CD4-positive, alpha-beta T cell (primary cell): Measurements from ENCODE around the gene ITGA2. TPM values are rescaled to one million over a fixed set of nuclear protein-coding genes. Genes with fewer than 3 reads are reported as not detected.

Source experiments
- ATAC-seq: fragments of 200-7000 bp; cut with Tn5 transposase; one replicate; pipeline ENCODE4 v1.10.0; 2022; ENCODE audit warnings: mild to moderate bottlenecking; ENCODE audit not compliant: poor library complexity
- CTCF ChIA-PET: fragments of 350-600 bp; sonication (Branson Sonifier 250); formaldehyde crosslinking; loops from one replicate; lab custom pipeline; 2021; ENCODE audit warnings: antibody characterized with exemption, inconsistent platforms; lab: Charles Lee
- POLR2A ChIA-PET: fragments of 350-600 bp; sonication (Branson Sonifier 250); formaldehyde crosslinking; loops from one replicate; lab custom pipeline; 2021; ENCODE audit warnings: antibody characterized with exemption, inconsistent platforms; lab: Charles Lee
- DNase-seq, 14 experiments: peaks; one replicate each; pipeline ENCODE4 v3.0.0-alpha.2; 2013 to 2020; ENCODE audit warnings: mixed read lengths in 2 of 14
- H3K27ac ChIP-seq, 2 donors: one replicate each; pipeline versions ENCODE4 v1.5.1 to v1.7.0; 2013; ENCODE audit warnings: low read length in 2 of 2, low read depth in 1 of 2, mild to moderate bottlenecking in 1 of 2
- H3K27me3 ChIP-seq, 2 experiments: 1 replicate in 1 of 2; 2 replicates in 1 of 2; pipeline versions ENCODE4 v1.6.1 to v1.7.0; 2013; ENCODE audit warnings: low read length in 2 of 2, control low read depth in 1 of 2, mild to moderate bottlenecking in 1 of 2, moderate library complexity in 1 of 2; ENCODE audit not compliant: insufficient read depth in 2 of 2, control insufficient read depth in 1 of 2
- H3K36me3 ChIP-seq: one replicate; pipeline ENCODE4 v1.6.1; 2013; ENCODE audit warnings: low read length, control low read depth; ENCODE audit not compliant: insufficient read depth
- H3K4me1 ChIP-seq: one replicate; pipeline ENCODE4 v1.6.1; 2013; ENCODE audit warnings: low read length, control low read depth; ENCODE audit not compliant: insufficient read depth
- H3K4me3 ChIP-seq: one replicate; pipeline ENCODE4 v1.5.1; 2013; ENCODE audit warnings: mild to moderate bottlenecking, low read length, moderate library complexity
- H3K9me3 ChIP-seq, 2 experiments: 1 replicate in 1 of 2; 2 replicates in 1 of 2; pipeline versions ENCODE4 v1.6.1 to v1.7.0; 2013; ENCODE audit warnings: low read length in 2 of 2, mild to moderate bottlenecking in 2 of 2, control low read depth in 1 of 2, moderate library complexity in 1 of 2; ENCODE audit not compliant: control insufficient read depth in 1 of 2, insufficient read depth in 1 of 2
- H3K27ac Mint-ChIP-seq: one replicate; pipeline ENCODE4 v1.8.0; 2020; ENCODE audit warnings: mixed read lengths
- H3K27me3 Mint-ChIP-seq: one replicate; pipeline ENCODE4 v1.8.0; 2021; ENCODE audit warnings: mixed read lengths
- H3K36me3 Mint-ChIP-seq: one replicate; pipeline ENCODE4 v1.8.0; 2021; ENCODE audit warnings: low read depth, mixed read lengths
- H3K4me1 Mint-ChIP-seq: one replicate; pipeline ENCODE4 v1.8.0; 2021; ENCODE audit warnings: low read depth, mixed read lengths
- H3K4me3 Mint-ChIP-seq: one replicate; pipeline ENCODE4 v1.8.0; 2020; ENCODE audit warnings: mild to moderate bottlenecking, mixed read lengths
- H3K9me3 Mint-ChIP-seq: one replicate; pipeline ENCODE4 v1.8.0; 2020; ENCODE audit warnings: mixed read lengths
- CTCF ChIP-seq: fragments of 200-600 bp; IDR thresholded peaks from one replicate; pipeline ENCODE4 v1.8.0; 2022; ENCODE audit warnings: antibody characterized with exemption, mild to moderate bottlenecking
- intact Hi-C, 2 experiments: fragments of 100-400 bp; cut with DNase I in 1 of 2; cut with micrococcal nuclease in 1 of 2; formaldehyde crosslinking; loops; one replicate each; pipeline versions ENCODE4 v1.15.1 to v1.9.0; 2023 to 2025; cut with DNase I, micrococcal nuclease
- total RNA-seq, 174 experiments: library from RNA in 2 of 174; stranded (reverse) in 2 of 174; gene quantifications; one replicate each; pipeline ENCODE4 v1.2.3 and lab custom pipeline; 2021 to 2026

The ITGA2 gene
- total RNA-seq, 2 experiments from 2014 or later: 0.03 to 0.11 TPM

DNA sequence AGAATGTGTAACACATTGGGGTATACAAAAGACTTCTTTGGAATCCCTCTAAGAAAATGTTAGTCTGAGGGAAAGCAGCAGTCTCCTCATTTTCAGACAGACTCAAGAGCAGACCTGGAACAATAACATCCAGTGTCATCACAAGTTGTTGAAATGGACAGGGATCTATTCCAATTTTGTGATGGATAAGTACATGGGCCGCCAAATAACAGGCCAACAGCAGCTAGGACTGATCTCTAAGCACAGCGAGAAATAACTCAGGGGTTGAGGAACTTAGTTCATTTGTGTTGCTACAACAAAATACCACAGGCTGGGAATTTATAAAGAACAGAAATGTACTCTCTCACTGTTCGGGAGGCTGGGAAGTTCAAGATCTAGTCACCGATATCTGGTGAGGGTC, 7.6 kb upstream of the ITGA2 start:
- DNase-seq (no peak), ATAC-seq (no peak)
- Mint-ChIP-seq H3K4me3 (no peak overlapping the region), H3K27me3 (peaks cover 58% of the 10 kb centered on the region), H3K36me3 (no peaks in the 10 kb centered on the region), H3K9me3 (no peaks in the 10 kb centered on the region), H3K27ac (no peak overlapping the region), H3K4me1 (no peaks in the 10 kb centered on the region)
- no peaks in the 10 kb centered on the region for H3K36me3 ChIP-seq
- ChIA-PET POLR2A (no interaction called here), CTCF (no interaction called here)
- H3K27me3 ChIP-seq: peaks cover 8 to 9% of the 10 kb centered on the region in 2 experiments
- no peak overlapping the region for H3K4me3 ChIP-seq
- no peaks in the 10 kb centered on the region for H3K4me1 ChIP-seq
- peaks cover 0 to 8% of the 10 kb centered on the region in 2 experiments for H3K9me3 ChIP-seq
- no peak overlapping the region for H3K27ac ChIP-seq
- intact Hi-C loops: no loop called here
- no peak for TF ChIP-seq CTCF

DNA sequence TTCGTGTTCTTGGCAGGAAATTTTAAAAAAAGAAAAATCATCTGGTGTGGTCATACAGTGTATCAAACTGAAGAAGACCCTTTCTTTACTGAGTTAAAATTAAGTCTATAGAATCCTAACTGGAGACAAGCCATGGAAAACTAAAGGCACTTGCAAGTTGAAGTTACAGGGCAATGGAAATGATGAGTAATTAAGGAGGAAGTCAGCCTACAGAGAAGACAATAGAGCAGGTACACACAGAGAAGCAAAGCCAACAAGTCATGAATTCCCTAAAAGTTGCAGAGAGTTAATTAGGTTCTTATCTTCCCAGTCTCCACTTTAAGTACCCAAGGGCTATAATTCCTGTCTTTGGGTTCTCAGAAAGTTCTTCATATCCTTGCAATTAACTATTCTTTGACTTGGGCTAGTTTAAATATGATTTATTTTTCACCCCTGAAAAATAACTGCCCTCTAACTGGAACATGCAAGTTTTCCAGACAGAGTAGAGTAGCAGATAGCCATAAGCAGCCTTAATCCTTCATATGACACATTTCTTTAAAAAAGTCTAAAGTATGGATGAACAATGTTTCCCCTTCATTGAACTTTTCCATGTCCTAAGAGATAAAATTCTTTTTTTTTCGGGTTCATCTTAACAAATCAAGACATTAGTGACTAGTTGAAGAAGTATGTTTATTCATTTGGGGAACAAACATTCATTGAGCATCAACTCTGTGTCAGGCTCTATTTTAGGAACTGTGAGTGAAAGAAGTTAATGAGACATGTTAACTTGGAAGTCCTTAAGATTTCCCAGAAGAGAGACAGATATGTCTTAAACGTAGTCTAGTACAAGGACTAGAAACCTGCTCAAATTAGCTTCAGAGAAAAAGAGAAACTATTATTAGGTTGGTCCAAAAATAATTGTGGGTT, 5.2 kb upstream of the ITGA2 start:
- Histone ChIP-seq H3K4me3 (no peak overlapping the region), H3K4me1 (peaks cover 7% of the 10 kb centered on the region), H3K27ac (no peak overlapping the region), H3K36me3 (no peaks in the 10 kb centered on the region), H3K9me3 (no peaks in the 10 kb centered on the region), H3K27me3 (peaks cover 5 to 8% of the 10 kb centered on the region in 2 experiments)
- Mint-ChIP-seq H3K36me3 (no peaks in the 10 kb centered on the region), H3K27ac (no peak overlapping the region), H3K27me3 (peaks cover 72% of the 10 kb centered on the region), H3K4me1 (peaks cover 5% of the 10 kb centered on the region), H3K4me3 (no peak overlapping the region), H3K9me3 (no peaks in the 10 kb centered on the region)
- ATAC-seq: no peak
- DNase-seq: no peak
- ChIA-PET CTCF (interaction anchor here (0.7 to 1.6 kb wide), 2 partner anchors 14 to 52 kb away, joined by 3 to 5 read pairs; no protein-coding TSS in a partner anchor), POLR2A (no interaction called here)
- TF ChIP-seq CTCF: no peak
- intact Hi-C loops: no loop called here

DNA sequence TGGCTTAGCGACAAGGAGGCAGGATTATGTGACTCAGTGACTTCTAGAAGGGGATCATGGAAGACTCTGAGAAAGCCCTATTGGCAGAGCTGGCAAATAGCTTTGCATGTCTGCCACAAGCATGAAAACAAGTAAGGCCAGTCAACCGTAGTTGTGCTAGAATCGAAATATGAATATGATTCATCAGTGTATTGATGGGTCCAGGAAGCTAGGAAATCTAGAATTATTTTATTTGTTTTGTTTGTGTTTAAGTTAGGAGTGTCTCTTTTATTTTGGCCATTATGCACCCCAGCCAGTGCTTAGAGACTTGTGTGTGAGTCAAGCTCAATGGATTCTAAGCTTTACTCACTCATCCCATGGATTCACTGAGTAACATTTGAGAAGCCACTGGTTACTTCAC, 3.8 kb upstream of the ITGA2 start:
- H3K9me3 ChIP-seq: no peaks in the 10 kb centered on the region
- no peak overlapping the region for H3K27ac ChIP-seq
- Mint-ChIP-seq H3K4me1 (peaks cover 10% of the 10 kb centered on the region), H3K9me3 (no peaks in the 10 kb centered on the region), H3K27me3 (peaks cover 69% of the 10 kb centered on the region), H3K4me3 (no peak overlapping the region), H3K36me3 (no peaks in the 10 kb centered on the region), H3K27ac (no peak overlapping the region)
- CTCF ChIA-PET: interaction anchor here (0.7 to 1.6 kb wide), 2 partner anchors 15 to 16 kb away, joined by 3 read pairs; no protein-coding TSS in a partner anchor
- no peak overlapping the region for H3K4me3 ChIP-seq
- intact Hi-C loops: no loop called here
- no peak for TF ChIP-seq CTCF
- H3K4me1 ChIP-seq: peaks cover 18% of the 10 kb centered on the region
- H3K27me3 ChIP-seq: peaks cover 5 to 15% of the 10 kb centered on the region in 2 experiments
- POLR2A ChIA-PET: no interaction called here
- ATAC-seq (no peak), DNase-seq (no peak)
- no peaks in the 10 kb centered on the region for H3K36me3 ChIP-seq
